WTC11 (cell line): ENCODE measurements around the gene UGT1A10. TPM values are rescaled to one million over a fixed set of nuclear protein-coding genes. Genes with fewer than 3 reads are reported as not detected.
"Not testable (repeated sequence)": the region's sequence is repeated elsewhere in the genome, so short reads cannot be mapped to it uniquely, and the experiment has no call there.

ENCODE experiments used
- ATAC-seq: fragments of 200-7000 bp; cut with Tn5 transposase; 2 replicates; pipeline ENCODE4 v1.10.0; 2021; ENCODE audit warnings: mild to moderate bottlenecking, moderate library complexity
- CTCF ChIA-PET: fragments of 300-600 bp; sonication (Branson Sonifier 250); formaldehyde crosslinking; loops from one replicate; lab custom pipeline; 2021; ENCODE audit warnings: antibody characterized with exemption; lab: Charles Lee
- POLR2A ChIA-PET: fragments of 350-600 bp; sonication (Branson Sonifier 250); formaldehyde crosslinking; loops from one replicate; lab custom pipeline; 2021; ENCODE audit warnings: antibody characterized with exemption; lab: Charles Lee
- DNase-seq: peaks from one replicate; pipeline ENCODE4 v3.0.0; 2021; ENCODE audit warnings: low spot score
- H3K27ac Mint-ChIP-seq: 2 replicates; pipeline ENCODE4 v1.8.0; 2021; ENCODE audit warnings: mixed read lengths
- H3K27me3 Mint-ChIP-seq: 2 replicates; pipeline ENCODE4 v1.8.0; 2021; ENCODE audit warnings: low read depth, mild to moderate bottlenecking, moderate library complexity, mixed read lengths
- H3K36me3 Mint-ChIP-seq: 2 replicates; pipeline ENCODE4 v1.8.0; 2021; ENCODE audit warnings: mixed read lengths
- H3K4me1 Mint-ChIP-seq: 2 replicates; pipeline ENCODE4 v1.8.0; 2022; ENCODE audit warnings: mixed read lengths
- H3K4me3 Mint-ChIP-seq: 2 replicates; pipeline ENCODE4 v1.8.0; 2021; ENCODE audit warnings: mild to moderate bottlenecking, moderate library complexity, mixed read lengths
- H3K9me3 Mint-ChIP-seq: 2 replicates; pipeline ENCODE4 v1.8.0; 2021; ENCODE audit warnings: mixed read lengths
- CREB1 ChIP-seq: sonication (generic); formaldehyde crosslinking; IDR thresholded peaks from 2 replicates; pipeline ENCODE4 v1.8.0; 2023; ENCODE audit warnings: mild to moderate bottlenecking, missing genetic modification reagents
- ETV6 ChIP-seq: sonication (generic); formaldehyde crosslinking; IDR thresholded peaks from 2 replicates; pipeline ENCODE4 v1.8.1; 2022; ENCODE audit warnings: mild to moderate bottlenecking, missing genetic modification reagents
- GRHL2 ChIP-seq: fragments of 250-450 bp; sonication (Bioruptor Pico); IDR thresholded peaks from 2 replicates; pipeline ENCODE4 v1.8.0; 2022; ENCODE audit warnings: mild to moderate bottlenecking, moderate library complexity; ENCODE audit not compliant: insufficient replicate concordance, severe bottlenecking
- MAX ChIP-seq: sonication (generic); formaldehyde crosslinking; IDR thresholded peaks from 2 replicates; pipeline ENCODE4 v1.8.0; 2022; ENCODE audit warnings: mild to moderate bottlenecking, missing genetic modification reagents
- NFATC4 ChIP-seq: fragments of 250-450 bp; sonication (Bioruptor Pico); IDR thresholded peaks from 2 replicates; pipeline ENCODE4 v1.9.0; 2021; ENCODE audit warnings: mild to moderate bottlenecking
- NFYB ChIP-seq: sonication (generic); formaldehyde crosslinking; conservative IDR thresholded peaks from 2 replicates; pipeline ENCODE4 v1.8.0; 2022; ENCODE audit warnings: low read depth, missing genetic modification reagents
- NR1H2 ChIP-seq: sonication (generic); formaldehyde crosslinking; IDR thresholded peaks from 2 replicates; pipeline ENCODE4 v1.9.0; 2021; ENCODE audit warnings: mild to moderate bottlenecking, moderate library complexity, missing genetic modification reagents
- PRDM15 ChIP-seq: sonication (generic); formaldehyde crosslinking; IDR thresholded peaks from 2 replicates; pipeline ENCODE4 v1.8.0; 2022; ENCODE audit warnings: missing genetic modification reagents
- RELA ChIP-seq: sonication (generic); formaldehyde crosslinking; IDR thresholded peaks from 2 replicates; pipeline ENCODE4 v1.8.1; 2022; ENCODE audit warnings: missing genetic modification reagents, mild to moderate bottlenecking, borderline replicate concordance
- SMAD3 ChIP-seq: sonication (generic); formaldehyde crosslinking; IDR thresholded peaks from 2 replicates; pipeline ENCODE4 v1.8.0; 2022; ENCODE audit warnings: missing genetic modification reagents, mild to moderate bottlenecking, borderline replicate concordance
- SMAD4 ChIP-seq: sonication (generic); formaldehyde crosslinking; IDR thresholded peaks from 2 replicates; pipeline ENCODE4 v1.8.0; 2022; ENCODE audit warnings: mild to moderate bottlenecking, missing genetic modification reagents
- SP1 ChIP-seq: sonication (generic); formaldehyde crosslinking; conservative IDR thresholded peaks from 2 replicates; pipeline ENCODE4 v1.8.1; 2022; ENCODE audit warnings: missing genetic modification reagents
- ZNF121 ChIP-seq: sonication (generic); formaldehyde crosslinking; IDR thresholded peaks from 2 replicates; pipeline ENCODE4 v1.8.0; 2023; ENCODE audit warnings: missing genetic modification reagents
- total RNA-seq: library from RNA; stranded (reverse); gene quantifications from 3 replicates; pipeline ENCODE4 v1.2.3, GENCODE V29; 2021
- TF ChIP-seq, protein P1 (sequence below): sonication (generic); formaldehyde crosslinking; IDR thresholded peaks from 2 replicates; pipeline ENCODE4 v1.8.1; 2023; ENCODE audit warnings: mild to moderate bottlenecking, missing genetic modification reagents, moderate library complexity
- TF ChIP-seq, protein P2 (sequence below): sonication (generic); formaldehyde crosslinking; IDR thresholded peaks from 2 replicates; pipeline ENCODE4 v1.8.1; 2022; ENCODE audit warnings: low read depth, missing genetic modification reagents, borderline replicate concordance

Gene UGT1A10
- total RNA-seq, 1 experiment from 2014 or later, result not detected

DNA sequence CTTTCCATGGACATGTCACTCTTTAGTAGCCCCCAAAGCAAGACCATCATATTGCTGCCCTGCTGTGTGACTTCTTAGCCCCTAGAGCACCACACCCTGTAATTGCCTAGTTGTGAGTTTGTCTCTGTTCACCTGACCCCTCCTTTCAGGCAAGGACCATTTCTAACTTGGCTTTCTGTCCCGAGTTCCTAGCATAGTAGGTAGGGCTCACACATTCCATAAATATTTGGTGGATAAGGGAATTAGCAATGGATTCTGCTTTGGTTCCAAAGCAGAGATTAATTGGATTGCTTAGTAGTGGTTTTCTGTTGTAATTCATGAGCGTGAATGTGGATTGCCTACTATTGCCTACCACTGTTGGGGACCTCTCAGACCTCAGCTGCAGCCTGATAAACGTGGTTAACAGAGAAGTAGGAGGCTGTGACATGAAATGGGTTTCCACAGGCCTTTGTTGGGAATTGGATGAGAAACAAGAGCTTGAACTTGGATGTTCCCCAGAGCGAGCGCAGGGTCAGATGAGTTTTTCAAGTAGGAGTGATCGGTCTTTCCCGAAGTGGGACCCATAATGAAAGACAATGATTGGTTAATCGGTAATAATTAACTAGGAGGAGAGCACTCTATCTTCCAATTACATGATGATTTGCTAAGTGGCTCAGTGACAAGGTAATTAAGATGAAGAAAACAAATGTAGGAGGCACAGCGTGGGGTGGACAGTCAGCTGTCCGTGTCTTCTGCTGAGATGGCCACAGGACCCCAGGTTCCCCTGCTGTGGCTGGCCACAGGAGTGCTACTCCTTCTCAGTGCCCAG is 110.4 kb downstream of the UGT1A10 start:
- Mint-ChIP-seq H3K27ac (no peak overlapping the region), H3K27me3 (peaks cover 10% of the 10 kb centered on the region), H3K4me1 (no peaks in the 10 kb centered on the region), H3K9me3 (peaks cover 50% of the 10 kb centered on the region), H3K4me3 (no peak overlapping the region), H3K36me3 (peaks cover 21% of the 10 kb centered on the region)
- ATAC-seq (no peak), DNase-seq (no peak)
- CTCF ChIA-PET, result no interaction called here
- POLR2A ChIA-PET, result no interaction called here
- no peak for TF ChIP-seq GRHL2 (CRISPR knock-in tag)
- TF ChIP-seq, protein P1, sequence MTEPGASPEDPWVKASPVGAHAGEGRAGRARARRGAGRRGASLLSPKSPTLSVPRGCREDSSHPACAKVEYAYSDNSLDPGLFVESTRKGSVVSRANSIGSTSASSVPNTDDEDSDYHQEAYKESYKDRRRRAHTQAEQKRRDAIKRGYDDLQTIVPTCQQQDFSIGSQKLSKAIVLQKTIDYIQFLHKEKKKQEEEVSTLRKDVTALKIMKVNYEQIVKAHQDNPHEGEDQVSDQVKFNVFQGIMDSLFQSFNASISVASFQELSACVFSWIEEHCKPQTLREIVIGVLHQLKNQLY (CRISPR knock-in tag), result no peak
- no peak for TF ChIP-seq ETV6 (CRISPR knock-in tag)
- TF ChIP-seq NFATC4 (CRISPR knock-in tag), result no peak

- no peak for TF ChIP-seq SMAD3
- no peak for TF ChIP-seq SMAD4 (CRISPR knock-in tag)
- no peak overlapping the region for H3K27ac Mint-ChIP-seq
- no peaks in the 10 kb centered on the region for H3K4me1 Mint-ChIP-seq
- peaks cover 52% of the 10 kb centered on the region for H3K9me3 Mint-ChIP-seq
- ChIA-PET POLR2A (no interaction called here), CTCF (no interaction called here)
- no peak for DNase-seq
- H3K27me3 Mint-ChIP-seq, result peaks cover 12% of the 10 kb centered on the region
- no peak overlapping the region for H3K4me3 Mint-ChIP-seq
- peaks cover 25% of the 10 kb centered on the region for H3K36me3 Mint-ChIP-seq
- no peak for ATAC-seq
Measured at GRCh38 chr2:233747283-233747544, 111.0 kb downstream of the UGT1A10 start.

- H3K4me3 Mint-ChIP-seq, ATAC-seq, CTCF ChIA-PET, DNase-seq, H3K27ac Mint-ChIP-seq, H3K4me1 Mint-ChIP-seq, POLR2A ChIA-PET: not testable (repeated sequence)
- Mint-ChIP-seq H3K36me3 (peaks cover 29% of the 10 kb centered on the region), H3K9me3 (peaks cover 68% of the 10 kb centered on the region), H3K27me3 (peaks cover 15% of the 10 kb centered on the region)
Measured at GRCh38 chr2:233750689-233751088, 114.4 kb downstream of the UGT1A10 start.

GRCh38 chr2:233751212-233752009 is 115.2 kb downstream of the UGT1A10 start:
- Mint-ChIP-seq H3K9me3 (peaks cover 68% of the 10 kb centered on the region), H3K27me3 (peaks cover 15% of the 10 kb centered on the region), H3K36me3 (peaks cover 29% of the 10 kb centered on the region)
- DNase-seq, H3K4me3 Mint-ChIP-seq, H3K27ac Mint-ChIP-seq, CTCF ChIA-PET, POLR2A ChIA-PET, ATAC-seq, H3K4me1 Mint-ChIP-seq: not testable (repeated sequence)

DNA sequence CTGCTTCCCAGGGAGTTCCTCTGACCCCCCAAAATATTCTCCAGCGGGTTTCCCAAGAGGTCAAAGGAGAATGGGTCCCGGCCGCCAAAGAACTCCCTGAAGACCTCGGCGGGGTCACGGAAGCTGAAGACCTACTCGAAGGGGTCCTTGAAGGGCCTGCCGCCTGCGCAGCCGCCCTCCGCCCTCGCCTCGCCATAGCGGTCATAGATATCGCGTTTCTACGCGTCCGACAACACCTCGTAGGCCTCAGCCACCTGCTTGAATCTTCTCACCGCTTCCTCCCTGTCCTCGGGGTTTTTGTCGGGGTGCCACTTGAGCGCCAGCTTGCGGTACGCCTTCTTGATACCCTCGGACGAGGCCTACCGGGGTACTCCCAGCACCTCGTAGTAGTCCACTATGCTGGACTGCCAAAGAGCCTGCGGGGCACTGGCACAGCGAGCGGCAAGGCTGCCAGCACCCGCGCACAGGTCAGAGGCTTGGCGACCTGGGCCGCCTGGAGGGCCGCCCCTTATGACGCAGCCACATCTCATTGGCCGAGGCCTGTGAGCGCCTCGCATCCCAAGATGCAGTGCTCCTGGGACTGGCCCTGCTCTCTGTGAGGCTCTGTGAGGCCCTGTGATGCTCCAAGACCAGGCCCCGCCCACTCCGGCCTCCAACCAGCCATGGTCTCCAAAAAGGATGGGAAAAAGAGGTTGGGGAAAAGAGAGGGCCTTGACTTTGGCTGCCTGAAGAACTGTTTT is 118.8 kb downstream of the UGT1A10 start:
- H3K4me3 Mint-ChIP-seq, result no peak overlapping the region
- no peak for DNase-seq
- ChIA-PET POLR2A (no interaction called here), CTCF (no interaction called here)
- no peak overlapping the region for H3K27ac Mint-ChIP-seq
- H3K9me3 Mint-ChIP-seq, result peaks cover 44% of the 10 kb centered on the region
- peaks cover 21% of the 10 kb centered on the region for H3K36me3 Mint-ChIP-seq
- H3K4me1 Mint-ChIP-seq, result no peaks in the 10 kb centered on the region
- H3K27me3 Mint-ChIP-seq, result peaks cover 7% of the 10 kb centered on the region
- no peak for ATAC-seq
- TF ChIP-seq MAX (CRISPR knock-in tag), result no peak
- no peak for TF ChIP-seq CREB1 (CRISPR knock-in tag)
- TF ChIP-seq SP1 (CRISPR knock-in tag), result no peak
- no peak for TF ChIP-seq RELA (CRISPR knock-in tag)
- TF ChIP-seq NR1H2, result no peak
- TF ChIP-seq NFYB (CRISPR knock-in tag), result no peak
- no peak for TF ChIP-seq ZNF121 (CRISPR knock-in tag)
- TF ChIP-seq, protein P2, sequence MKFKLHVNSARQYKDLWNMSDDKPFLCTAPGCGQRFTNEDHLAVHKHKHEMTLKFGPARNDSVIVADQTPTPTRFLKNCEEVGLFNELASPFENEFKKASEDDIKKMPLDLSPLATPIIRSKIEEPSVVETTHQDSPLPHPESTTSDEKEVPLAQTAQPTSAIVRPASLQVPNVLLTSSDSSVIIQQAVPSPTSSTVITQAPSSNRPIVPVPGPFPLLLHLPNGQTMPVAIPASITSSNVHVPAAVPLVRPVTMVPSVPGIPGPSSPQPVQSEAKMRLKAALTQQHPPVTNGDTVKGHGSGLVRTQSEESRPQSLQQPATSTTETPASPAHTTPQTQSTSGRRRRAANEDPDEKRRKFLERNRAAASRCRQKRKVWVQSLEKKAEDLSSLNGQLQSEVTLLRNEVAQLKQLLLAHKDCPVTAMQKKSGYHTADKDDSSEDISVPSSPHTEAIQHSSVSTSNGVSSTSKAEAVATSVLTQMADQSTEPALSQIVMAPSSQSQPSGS (CRISPR knock-in tag), result no peak
- TF ChIP-seq, protein P1 (CRISPR knock-in tag), result no peak
- TF ChIP-seq PRDM15 (CRISPR knock-in tag), result no peak
